H9 (cell line): ENCODE data around the gene IP6K3. TPM values are rescaled to one million over a fixed set of nuclear protein-coding genes. Genes with fewer than 3 reads are reported as not detected.

Experiments
- DNase-seq: peaks from one replicate; pipeline ENCODE4 v3.0.0-alpha.2; 2017
- H2AFZ ChIP-seq: one replicate; pipeline ENCODE4 v1.6.1; 2013; ENCODE audit warnings: mild to moderate bottlenecking, low read length, control low read depth, moderate library complexity
- H2AK5ac ChIP-seq: 2 replicates; pipeline ENCODE4 v1.6.1; 2013; ENCODE audit warnings: low read length, control low read depth, mixed read lengths; ENCODE audit not compliant: insufficient read length
- H2BK120ac ChIP-seq: one replicate; pipeline ENCODE4 v1.6.1; 2013; ENCODE audit warnings: low read depth, mild to moderate bottlenecking, low read length, control low read depth, inconsistent platforms; ENCODE audit not compliant: poor library complexity, severe bottlenecking
- H2BK12ac ChIP-seq: 2 replicates; pipeline ENCODE4 v1.6.1; 2013; ENCODE audit warnings: low read length, control low read depth, mixed read lengths, low read depth; ENCODE audit not compliant: insufficient read length
- H2BK15ac ChIP-seq: 2 replicates; pipeline ENCODE4 v1.6.1; 2013; ENCODE audit warnings: low read depth, low read length, control low read depth
- H2BK20ac ChIP-seq: one replicate; pipeline ENCODE4 v1.6.1; 2013; ENCODE audit warnings: low read depth, mild to moderate bottlenecking, low read length, control low read depth, inconsistent platforms; ENCODE audit not compliant: poor library complexity, severe bottlenecking
- H2BK5ac ChIP-seq: 2 replicates; pipeline ENCODE4 v1.6.1; 2013; ENCODE audit warnings: low read length, control low read depth, mixed read lengths; ENCODE audit not compliant: insufficient read length
- H3K14ac ChIP-seq: 2 replicates; pipeline ENCODE4 v1.6.1; 2013; ENCODE audit warnings: low read length, control low read depth; ENCODE audit not compliant: insufficient read depth
- H3K18ac ChIP-seq: 2 replicates; pipeline ENCODE4 v1.6.1; 2013; ENCODE audit warnings: low read depth, mild to moderate bottlenecking, mixed read lengths, low read length, control low read depth; ENCODE audit not compliant: insufficient read length
- H3K23ac ChIP-seq: 2 replicates; pipeline ENCODE4 v1.6.1; 2013; ENCODE audit warnings: low read length, control low read depth, mixed read lengths, low read depth; ENCODE audit not compliant: insufficient read length
- H3K23me2 ChIP-seq: 2 replicates; pipeline ENCODE4 v1.6.1; 2013; ENCODE audit warnings: low read depth, mild to moderate bottlenecking, mixed read lengths, low read length, control low read depth; ENCODE audit not compliant: insufficient read length, poor library complexity, severe bottlenecking
- H3K27ac ChIP-seq: 2 replicates; pipeline ENCODE4 v1.5.1; 2013; ENCODE audit warnings: low read length, control low read depth, mixed read lengths, low read depth; ENCODE audit not compliant: insufficient read length
- H3K27me3 ChIP-seq: 2 replicates; pipeline ENCODE4 v1.6.1; 2013; ENCODE audit warnings: low read length, control low read depth, inconsistent platforms; ENCODE audit not compliant: insufficient read depth
- H3K4ac ChIP-seq: 2 replicates; pipeline ENCODE4 v1.6.1; 2013; ENCODE audit warnings: low read depth, mild to moderate bottlenecking, control low read depth, inconsistent platforms, low read length, moderate library complexity
- H3K4me1 ChIP-seq: 2 replicates; pipeline ENCODE4 v1.6.1; 2013; ENCODE audit warnings: low read length, control low read depth, inconsistent platforms; ENCODE audit not compliant: insufficient read depth
- H3K4me2 ChIP-seq: 2 replicates; pipeline ENCODE4 v1.6.1; 2013; ENCODE audit warnings: low read length, control low read depth, mixed read lengths; ENCODE audit not compliant: insufficient read length, insufficient read depth
- H3K56ac ChIP-seq: 2 replicates; pipeline ENCODE4 v1.6.1; 2013; ENCODE audit warnings: low read depth, mild to moderate bottlenecking, mixed read lengths, low read length, control low read depth; ENCODE audit not compliant: insufficient read length
- H3K79me1 ChIP-seq: 2 replicates; pipeline ENCODE4 v1.6.1; 2013; ENCODE audit warnings: low read depth, mild to moderate bottlenecking, moderate library complexity, low read length, control low read depth, inconsistent platforms; ENCODE audit not compliant: insufficient read depth, poor library complexity, severe bottlenecking
- H3K79me2 ChIP-seq: 2 replicates; pipeline ENCODE4 v1.6.1; 2013; ENCODE audit warnings: low read length, control low read depth, inconsistent platforms; ENCODE audit not compliant: insufficient read depth
- H3K9ac ChIP-seq: 2 replicates; pipeline ENCODE4 v1.6.1; 2013; ENCODE audit warnings: low read length, control low read depth, mixed read lengths; ENCODE audit not compliant: insufficient read length; ENCODE audit errors: extremely low read depth
- H3K9me3 ChIP-seq: one replicate; pipeline ENCODE4 v1.6.1; 2013; ENCODE audit warnings: low read depth, low read length, inconsistent platforms; ENCODE audit not compliant: control insufficient read depth
- H3T11ph ChIP-seq: one replicate; pipeline ENCODE4 v1.6.1; 2013; ENCODE audit warnings: mild to moderate bottlenecking, low read length, control low read depth, inconsistent platforms
- H4K20me1 ChIP-seq: one replicate; pipeline ENCODE4 v1.6.1; 2013; ENCODE audit not compliant: control insufficient read depth, insufficient read length, insufficient read depth
- H4K5ac ChIP-seq: 2 replicates; pipeline ENCODE4 v1.6.1; 2013; ENCODE audit warnings: low read depth, mild to moderate bottlenecking, mixed read lengths, low read length, control low read depth; ENCODE audit not compliant: insufficient read length
- H4K8ac ChIP-seq: replicated peaks from 2 replicates; pipeline ENCODE4 v1.6.1; 2013; ENCODE audit warnings: low read length, control low read depth, mixed read lengths, low read depth; ENCODE audit not compliant: insufficient read length
- H4K91ac ChIP-seq: 2 replicates; pipeline ENCODE4 v1.6.1; 2013; ENCODE audit warnings: low read depth, mild to moderate bottlenecking, moderate library complexity, mixed read lengths, low read length, control low read depth; ENCODE audit not compliant: insufficient read length
- H3K27ac Mint-ChIP-seq, 3 experiments: 2 replicates in 2 of 3; 3 replicates in 1 of 3; pipeline ENCODE4 v1.8.0; 2020 to 2021; ENCODE audit warnings: mixed read lengths in 3 of 3, mild to moderate bottlenecking in 1 of 3, moderate library complexity in 1 of 3
- H3K27me3 Mint-ChIP-seq: 2 replicates; pipeline ENCODE4 v1.8.0; 2021; ENCODE audit warnings: low read depth, mild to moderate bottlenecking, moderate library complexity, mixed read lengths
- H3K36me3 Mint-ChIP-seq, 3 experiments: 2 replicates in 2 of 3; 3 replicates in 1 of 3; pipeline ENCODE4 v1.8.0; 2020 to 2021; ENCODE audit warnings: low read depth in 3 of 3, mixed read lengths in 3 of 3; ENCODE audit not compliant: insufficient read depth in 1 of 3
- H3K4me1 Mint-ChIP-seq, 2 experiments: 2 replicates each; pipeline ENCODE4 v1.8.0; 2020; ENCODE audit warnings: mixed read lengths in 2 of 2
- H3K4me3 Mint-ChIP-seq, 2 experiments: 2 replicates in 1 of 2; 3 replicates in 1 of 2; pipeline ENCODE4 v1.8.0; 2020 to 2021; ENCODE audit warnings: mild to moderate bottlenecking in 2 of 2, mixed read lengths in 2 of 2, moderate library complexity in 1 of 2
- H3K9me3 Mint-ChIP-seq, 2 experiments: 2 replicates in 1 of 2; 3 replicates in 1 of 2; pipeline ENCODE4 v1.8.0; 2020; ENCODE audit warnings: mild to moderate bottlenecking in 2 of 2, mixed read lengths in 2 of 2, moderate library complexity in 1 of 2
- WGBS: extraction: QIAGEN DNeasy Blood & Tissue Kit; methylation state at CpG from one replicate; pipeline ENCODE4 v1.1.7; 2013; ENCODE audit warnings: missing lambda C conversion rate, low lambda C conversion rate, mixed read lengths; ENCODE audit not compliant: insufficient read length; ENCODE audit errors: extremely low coverage; 5-methylcytosine and 5-hydroxymethylcytosine counted together
- total RNA-seq: library from RNA; stranded (reverse); gene quantifications from 2 replicates; pipeline ENCODE4 v1.2.1, GENCODE V29; 2021
- TF ChIP-seq, protein P1 (sequence below): fragments of 200-600 bp; sonication (generic); conservative IDR thresholded peaks from 3 replicates; pipeline ENCODE4 v1.8.0; 2021; ENCODE audit warnings: antibody characterized with exemption, mild to moderate bottlenecking

Gene IP6K3
- total RNA-seq, 1 experiment from 2014 or later = 0.46 TPM

DNA sequence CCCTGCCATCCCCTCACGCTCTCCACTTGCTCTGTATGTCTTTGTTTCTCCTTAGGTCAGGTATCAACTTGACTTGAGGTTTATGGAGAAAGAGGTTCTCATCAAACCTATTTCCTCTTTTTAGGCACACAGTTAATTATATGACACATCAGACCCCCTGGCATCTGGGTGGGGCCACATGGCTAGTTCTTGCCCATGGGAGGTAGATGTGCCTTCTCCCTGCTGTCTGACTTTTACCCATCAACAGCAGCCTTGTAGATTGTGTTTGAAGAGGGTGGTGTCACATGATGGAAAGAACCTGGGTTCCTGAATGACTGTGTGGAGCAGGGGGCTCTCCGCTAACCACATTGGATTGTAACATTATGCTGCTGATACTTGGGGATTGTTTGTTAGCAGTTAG lies 28.0 kb downstream of the IP6K3 start:
- Mint-ChIP-seq H3K27ac (no peak overlapping the region), H3K36me3 (no peaks in the 10 kb centered on the region), H3K4me1 (peaks cover 13 to 17% of the 10 kb centered on the region in 2 experiments), H3K9me3 (no peaks in the 10 kb centered on the region), H3K4me3 (no peak overlapping the region), H3K27me3 (peaks cover 9% of the 10 kb centered on the region)
- Histone ChIP-seq H3K18ac (no peak overlapping the region), H4K8ac (no peak overlapping the region), H3K9me3 (no peaks in the 10 kb centered on the region), H2AFZ (no peak overlapping the region), H2BK12ac (no peak overlapping the region), H3K56ac (no peak overlapping the region), H2BK15ac (no peak overlapping the region), H3K79me1 (no peaks in the 10 kb centered on the region), H4K91ac (no peak overlapping the region), H2BK20ac (no peak overlapping the region), H3T11ph (no peak overlapping the region), H3K4me2 (no peak overlapping the region), H3K79me2 (no peaks in the 10 kb centered on the region), H2BK5ac (no peak overlapping the region), H3K9ac (no peak overlapping the region), H4K20me1 (no peaks in the 10 kb centered on the region), H3K4ac (no peak overlapping the region), H3K4me1 (no peaks in the 10 kb centered on the region), H3K23ac (no peak overlapping the region), H2AK5ac (no peak overlapping the region), H3K23me2 (no peaks in the 10 kb centered on the region), H4K5ac (no peak overlapping the region), H2BK120ac (no peak overlapping the region), H3K14ac (no peak overlapping the region), H3K27me3 (no peaks in the 10 kb centered on the region), H3K27ac (no peak overlapping the region)
- DNase-seq = no peak
- TF ChIP-seq, protein P1, sequence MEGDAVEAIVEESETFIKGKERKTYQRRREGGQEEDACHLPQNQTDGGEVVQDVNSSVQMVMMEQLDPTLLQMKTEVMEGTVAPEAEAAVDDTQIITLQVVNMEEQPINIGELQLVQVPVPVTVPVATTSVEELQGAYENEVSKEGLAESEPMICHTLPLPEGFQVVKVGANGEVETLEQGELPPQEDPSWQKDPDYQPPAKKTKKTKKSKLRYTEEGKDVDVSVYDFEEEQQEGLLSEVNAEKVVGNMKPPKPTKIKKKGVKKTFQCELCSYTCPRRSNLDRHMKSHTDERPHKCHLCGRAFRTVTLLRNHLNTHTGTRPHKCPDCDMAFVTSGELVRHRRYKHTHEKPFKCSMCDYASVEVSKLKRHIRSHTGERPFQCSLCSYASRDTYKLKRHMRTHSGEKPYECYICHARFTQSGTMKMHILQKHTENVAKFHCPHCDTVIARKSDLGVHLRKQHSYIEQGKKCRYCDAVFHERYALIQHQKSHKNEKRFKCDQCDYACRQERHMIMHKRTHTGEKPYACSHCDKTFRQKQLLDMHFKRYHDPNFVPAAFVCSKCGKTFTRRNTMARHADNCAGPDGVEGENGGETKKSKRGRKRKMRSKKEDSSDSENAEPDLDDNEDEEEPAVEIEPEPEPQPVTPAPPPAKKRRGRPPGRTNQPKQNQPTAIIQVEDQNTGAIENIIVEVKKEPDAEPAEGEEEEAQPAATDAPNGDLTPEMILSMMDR = no peak
- no CpG with 5 or more reads among the region's 2 CpGs for WGBS
